Activated CD4-positive, alpha-beta T cell treated with anti-CD3 and anti-CD28 coated beads for 48 hours (primary cell): ENCODE data around the gene HPGDS.
"Not testable (repeated sequence)": the region's sequence is repeated elsewhere in the genome, so short reads cannot be mapped to it uniquely, and the experiment has no call there.

Experiments
- DNase-seq: peaks from one replicate; pipeline ENCODE4 v3.0.0-alpha.2; 2020

The HPGDS gene

DNA sequence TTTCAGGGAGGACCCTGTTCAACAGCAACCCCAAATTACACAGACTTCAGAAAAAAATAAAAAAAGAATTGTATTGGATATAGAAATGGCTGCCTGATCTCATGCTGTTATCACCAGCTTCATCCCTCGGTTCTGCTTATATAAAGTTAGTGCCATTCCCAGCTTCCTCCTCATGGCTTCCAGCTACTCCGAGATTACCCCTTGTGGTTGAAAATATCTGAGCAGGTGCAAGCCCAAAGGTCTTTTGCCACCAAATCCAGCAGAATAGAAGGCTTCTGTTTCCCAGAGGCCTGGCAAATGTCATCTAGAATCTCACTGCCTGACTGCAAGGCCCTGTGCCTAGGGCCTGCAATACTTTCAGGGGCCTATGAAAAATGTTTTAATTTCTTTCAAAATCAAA is 13.8 kb upstream of the HPGDS start:
- DNase-seq, result no peak

DNA sequence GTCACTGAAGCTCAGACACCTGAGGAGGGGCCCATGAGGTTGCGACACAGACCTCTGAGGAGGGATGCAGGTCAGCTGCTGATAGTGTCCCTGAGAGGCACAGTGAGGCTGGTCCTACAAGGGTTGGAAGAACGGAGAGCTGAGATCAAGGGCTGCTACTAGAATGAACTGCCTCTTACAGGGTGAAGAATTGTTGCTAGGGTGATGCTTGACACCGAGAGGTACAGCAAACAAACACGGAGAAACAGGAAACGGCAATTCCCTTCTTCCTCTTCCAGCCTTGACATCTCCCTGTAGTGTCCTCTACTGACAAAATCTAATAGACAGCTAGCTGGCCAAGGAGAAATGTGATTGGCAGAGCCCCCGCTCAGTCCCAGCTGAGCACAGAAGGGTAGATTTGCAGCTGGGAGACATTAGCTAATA is 11.8 kb upstream of the HPGDS start:
- no peak for DNase-seq

DNA sequence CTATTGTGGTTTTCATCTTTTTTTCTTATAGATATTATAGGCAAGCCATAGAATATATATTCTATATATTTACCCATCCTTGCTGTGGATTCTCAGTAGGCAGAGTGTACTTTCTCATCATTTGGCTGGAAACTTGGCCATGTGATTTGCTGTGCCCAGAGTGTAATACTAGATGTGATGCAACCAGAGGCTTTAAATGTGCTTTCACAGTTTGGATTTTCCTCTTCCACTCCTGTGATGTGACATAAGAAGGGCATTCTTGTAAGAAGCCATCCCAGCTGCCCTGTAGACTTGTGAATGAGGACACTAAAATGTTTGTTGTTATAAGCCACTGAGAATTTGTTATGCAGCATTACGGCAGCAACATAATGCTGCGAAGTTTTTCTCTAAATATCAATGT is 10.4 kb upstream of the HPGDS start:
- DNase-seq, result no peak

DNA sequence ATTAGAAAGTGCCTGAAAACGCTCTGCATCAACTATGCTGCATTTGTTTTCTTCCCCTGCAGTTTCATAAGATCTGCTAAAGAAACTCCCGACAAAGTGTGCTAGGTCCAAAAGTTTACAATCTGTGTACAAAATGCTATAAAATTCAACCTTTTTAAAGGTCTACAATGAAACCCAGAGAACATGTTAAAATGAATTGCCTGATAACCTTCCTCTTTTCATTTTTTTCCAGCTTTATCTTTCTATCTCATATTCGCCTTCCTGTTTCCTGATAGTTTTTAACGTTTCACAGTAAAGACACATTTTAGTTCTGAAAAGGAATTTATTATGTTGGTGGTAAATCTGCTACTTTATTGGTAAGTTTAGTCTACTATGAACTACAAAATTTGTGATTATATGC is 9.5 kb upstream of the HPGDS start:
- no peak for DNase-seq

DNA sequence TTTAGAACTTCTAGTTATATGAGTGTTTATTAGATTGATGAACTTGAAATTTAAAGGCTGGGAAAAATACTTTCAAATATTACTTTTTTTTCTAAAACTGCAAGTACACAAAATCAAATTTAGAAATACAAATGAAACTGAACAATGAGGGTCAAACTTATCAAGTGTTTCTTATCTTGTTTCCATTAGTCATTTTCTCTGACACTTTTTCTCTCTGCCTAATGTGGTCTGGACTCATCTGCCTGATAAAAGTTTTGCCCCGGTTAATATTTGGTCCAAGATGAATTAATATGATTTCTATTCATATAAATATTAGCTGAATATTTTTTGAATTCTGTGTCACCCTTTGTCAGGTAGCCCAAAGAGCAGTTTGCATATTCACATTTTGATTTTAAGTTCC is 8.7 kb upstream of the HPGDS start:
- no peak for DNase-seq

DNA sequence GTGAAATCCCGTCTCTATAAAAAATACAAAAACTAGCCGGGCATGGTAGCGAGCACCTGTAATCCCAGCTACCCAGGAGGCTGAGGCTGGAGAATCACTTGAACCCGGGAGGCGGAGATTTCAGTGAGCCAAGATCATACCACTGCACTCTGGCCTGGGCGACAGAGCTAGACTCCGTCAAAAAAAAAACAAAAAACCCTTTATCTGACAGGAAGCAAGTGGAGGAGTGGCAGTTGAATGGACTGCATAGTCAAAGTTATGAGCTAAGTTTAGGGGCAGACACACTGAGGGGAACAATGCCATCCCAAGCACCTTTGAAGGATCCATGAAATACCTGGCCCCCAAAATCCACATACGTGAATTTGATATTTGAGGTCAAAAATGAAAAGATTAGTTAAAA is 7.5 kb upstream of the HPGDS start:
- no peak for DNase-seq

DNA sequence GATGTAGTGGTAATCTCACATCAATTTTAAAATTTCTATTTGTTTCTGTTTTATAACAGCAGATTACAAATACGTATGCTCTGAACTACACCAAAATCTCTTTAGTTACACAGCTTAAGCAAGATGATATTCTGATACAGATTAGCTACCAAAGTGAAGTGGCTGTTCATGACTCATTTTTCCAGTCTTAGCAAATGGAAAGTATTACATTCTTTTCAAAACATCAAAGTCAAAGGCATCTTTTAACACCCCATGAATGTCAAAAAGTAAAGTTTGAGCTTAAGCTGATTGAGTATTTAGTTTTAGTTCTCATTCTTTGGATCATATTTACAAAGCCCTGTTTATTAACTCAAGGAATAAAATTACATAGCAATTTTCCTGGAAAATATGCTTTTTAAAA is 6.6 kb upstream of the HPGDS start:
- DNase-seq, result no peak

DNA sequence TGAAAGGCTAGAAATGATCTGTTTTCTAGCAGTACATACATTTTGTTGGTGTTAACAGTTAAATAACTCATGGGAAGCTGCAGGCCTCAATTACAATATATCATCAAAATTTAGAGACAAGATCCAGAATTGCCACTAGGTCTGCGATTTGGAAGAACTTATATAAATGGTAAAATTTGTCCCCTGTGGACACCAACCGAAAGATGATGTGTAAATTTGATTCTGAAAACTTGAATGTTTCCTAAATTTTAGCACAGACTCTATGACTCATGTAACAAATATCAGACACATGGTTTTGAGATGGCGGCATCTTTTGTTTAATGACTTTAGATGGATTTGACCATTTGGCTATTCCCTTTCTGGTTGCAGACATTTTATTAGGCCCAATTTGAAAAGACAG is 6.0 kb upstream of the HPGDS start:
- no peak for DNase-seq

DNA sequence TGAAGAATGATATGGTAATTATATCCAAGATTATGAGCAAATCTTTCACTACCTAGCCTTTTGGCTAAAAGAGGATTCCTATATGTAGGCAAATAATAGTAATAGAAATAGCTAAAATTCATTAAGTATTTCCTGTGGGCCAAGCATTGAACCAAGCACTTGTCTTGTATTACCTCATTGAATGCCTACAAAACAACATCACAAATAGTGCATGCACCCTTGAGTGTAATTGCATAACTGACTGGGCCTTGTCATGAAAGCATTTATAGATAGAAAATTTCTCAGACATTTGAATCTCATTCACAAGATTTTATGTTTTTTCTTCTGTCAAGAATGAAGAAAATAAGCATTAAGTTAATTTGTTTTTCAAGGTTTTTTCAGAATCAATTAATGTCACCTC is 3.9 kb upstream of the HPGDS start:
- no peak for DNase-seq

DNA sequence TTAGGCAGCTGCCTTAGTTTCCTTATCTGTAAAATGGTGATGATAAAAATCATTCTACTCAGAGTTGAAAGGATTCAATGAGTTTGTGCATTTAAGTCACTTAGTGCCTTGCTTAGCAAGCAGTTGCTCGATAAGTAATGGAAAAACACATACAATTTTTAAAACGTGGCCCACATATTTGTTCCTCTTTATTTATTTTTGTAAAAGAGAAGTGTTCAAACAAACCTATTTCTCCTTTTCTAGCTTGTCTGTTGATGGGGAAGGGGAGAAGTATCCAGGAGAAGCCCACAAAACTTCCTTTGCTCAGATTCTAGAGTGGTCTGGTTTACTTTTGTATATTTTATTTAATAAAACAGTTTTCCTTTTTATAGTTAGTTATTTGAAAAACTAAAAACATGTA is 3.3 kb upstream of the HPGDS start:
- no peak for DNase-seq

DNA sequence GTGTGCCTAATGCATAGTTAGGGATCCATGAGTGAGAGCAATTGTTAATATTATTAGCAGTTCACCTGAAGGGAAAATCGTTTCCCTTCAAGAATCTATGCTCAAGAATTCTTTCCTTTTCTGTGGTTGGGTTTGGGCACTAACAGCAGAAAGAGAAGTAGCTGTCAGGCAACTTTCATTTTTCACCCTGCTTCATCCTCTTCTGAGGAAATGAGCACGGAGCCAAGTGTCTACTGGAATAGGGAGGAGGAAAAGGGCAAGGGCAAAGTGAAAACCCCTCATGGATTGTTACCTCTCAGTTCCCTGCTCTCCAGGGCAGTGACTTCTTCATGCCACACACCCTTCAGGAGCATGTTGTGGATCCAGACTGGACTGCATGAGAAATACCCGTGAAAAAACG is 2.6 kb upstream of the HPGDS start:
- DNase-seq, result no peak

DNA sequence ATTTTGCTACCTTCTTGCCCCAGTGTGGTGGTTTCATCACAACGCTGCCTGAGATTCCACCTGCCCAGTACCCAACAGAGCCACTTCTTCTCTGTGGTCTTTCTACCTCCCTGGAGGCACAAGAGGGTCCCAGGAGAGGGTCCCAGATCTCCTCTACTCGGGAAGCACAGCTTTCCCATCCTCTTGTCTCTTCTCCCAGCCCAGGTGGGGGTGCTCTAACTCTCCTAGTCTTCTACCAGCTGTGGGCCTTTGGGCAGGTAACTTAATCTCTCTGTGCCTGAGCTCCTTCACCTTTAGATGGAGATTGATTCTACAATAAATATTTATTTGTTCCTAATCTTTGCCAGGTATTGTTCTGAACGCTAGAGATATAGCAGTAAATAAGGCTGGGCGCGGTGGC is 1.8 kb upstream of the HPGDS start:
- DNase-seq, result no peak

DNA sequence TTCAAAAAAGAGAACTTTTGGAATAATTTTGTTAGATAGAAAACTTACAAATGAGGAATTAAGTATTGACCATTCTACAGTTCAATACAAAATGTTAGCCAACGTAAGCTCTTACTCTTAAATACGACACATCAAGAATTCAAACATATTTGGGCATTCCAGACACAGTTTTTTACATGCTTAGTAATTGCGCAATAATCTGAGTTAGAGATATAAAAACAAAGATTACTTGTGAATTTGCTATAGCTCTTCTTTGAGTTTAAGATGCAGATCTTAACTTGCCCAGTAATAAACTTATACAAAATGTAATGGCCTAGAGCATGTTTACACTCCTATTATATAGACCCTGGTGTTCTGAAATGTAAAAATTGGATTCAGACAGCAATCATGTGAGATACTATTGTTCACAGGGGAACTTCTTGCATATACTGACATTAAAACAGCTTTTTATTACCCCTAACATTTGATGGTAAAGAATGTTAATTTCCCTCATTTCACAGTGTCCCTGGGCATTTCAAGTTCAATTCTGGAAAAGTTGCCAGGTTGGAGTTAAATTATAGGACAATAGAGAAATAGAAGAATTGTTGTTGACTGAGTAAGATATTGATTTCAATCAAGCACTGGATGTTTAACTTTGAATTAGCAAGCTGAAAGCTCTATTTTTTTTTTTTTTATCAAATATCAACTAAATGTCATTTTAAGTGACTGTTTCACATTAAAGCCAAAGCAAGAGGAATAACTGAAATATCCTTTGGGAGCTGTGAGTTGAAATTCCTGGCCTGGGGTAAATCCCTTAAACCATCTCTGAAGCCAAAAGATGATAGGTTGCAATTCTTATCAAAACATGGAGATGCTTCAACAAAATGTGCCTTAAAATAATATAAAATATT is 910 bp downstream of the HPGDS start:
- DNase-seq, result no peak

DNA sequence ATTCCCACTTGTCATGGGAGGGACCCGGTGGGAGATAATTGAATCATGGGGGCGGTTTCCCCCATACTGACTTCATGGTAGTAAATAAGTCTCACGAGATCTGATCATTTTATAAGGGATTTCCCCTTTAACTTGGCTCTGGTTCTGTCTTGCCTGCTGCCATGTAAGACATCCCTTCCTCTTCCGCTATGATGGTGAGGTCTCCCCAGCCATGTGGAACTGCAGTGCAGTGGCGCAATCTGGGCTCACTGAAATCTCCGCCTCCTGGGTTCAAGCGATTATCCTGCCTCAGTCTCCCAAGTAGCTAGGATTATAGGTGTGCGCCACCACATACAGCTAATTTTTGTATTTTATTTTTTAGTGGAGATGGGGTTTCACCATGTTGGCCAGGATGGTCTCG is 2.9 kb downstream of the HPGDS start:
- peak; percentile 18 for DNase-seq

DNA sequence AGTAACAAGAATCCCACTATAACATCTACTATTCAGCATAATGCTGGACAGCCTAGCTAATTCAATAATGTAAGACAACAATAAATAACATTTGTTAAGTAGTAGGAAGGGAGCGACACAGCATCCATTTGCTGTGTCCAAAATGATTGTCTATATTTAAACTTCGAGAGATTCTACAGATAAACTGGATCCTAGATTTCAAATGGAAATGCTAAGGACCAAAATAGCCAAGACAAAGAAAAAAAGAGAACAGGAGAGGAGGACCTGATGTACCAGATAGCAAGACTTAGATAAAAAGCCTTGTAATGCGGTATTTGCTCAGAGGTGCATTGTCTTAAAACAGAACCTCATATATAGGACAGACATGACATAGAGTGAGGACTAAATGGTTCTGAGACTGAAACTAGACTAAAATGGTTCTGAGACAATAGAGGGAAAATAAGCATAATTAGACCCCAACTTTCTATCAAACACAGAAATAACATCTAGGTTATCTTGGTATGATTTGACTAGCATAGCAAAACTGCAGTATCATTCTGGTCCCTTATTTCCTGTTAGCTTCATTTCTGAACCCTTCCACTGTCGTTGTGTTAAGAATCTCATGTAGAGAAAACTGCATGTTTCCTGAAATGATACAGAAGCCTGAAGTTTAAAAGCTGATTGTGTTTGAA is 3.8 kb downstream of the HPGDS start:
- no peak for DNase-seq

DNA sequence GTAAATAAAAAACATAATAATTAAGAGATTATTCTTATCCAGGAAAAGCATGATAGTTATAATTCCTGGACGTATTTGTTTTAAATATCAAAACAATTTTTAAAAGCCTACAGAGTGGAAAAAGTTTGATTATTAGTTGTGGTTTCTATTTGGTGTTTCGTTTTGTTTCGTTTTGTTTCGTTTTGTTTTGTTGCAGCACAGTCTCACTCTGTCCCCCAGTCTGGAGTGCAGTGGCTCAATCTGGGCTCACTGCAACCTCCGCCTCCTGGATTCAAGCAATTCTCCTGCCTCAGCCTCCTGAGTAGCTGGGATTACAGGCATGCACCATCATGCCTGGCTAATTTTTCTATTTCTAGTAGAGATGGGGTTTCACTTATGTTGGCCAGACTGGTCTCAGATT is 5.8 kb downstream of the HPGDS start:
- not testable (repeated sequence) for DNase-seq

DNA sequence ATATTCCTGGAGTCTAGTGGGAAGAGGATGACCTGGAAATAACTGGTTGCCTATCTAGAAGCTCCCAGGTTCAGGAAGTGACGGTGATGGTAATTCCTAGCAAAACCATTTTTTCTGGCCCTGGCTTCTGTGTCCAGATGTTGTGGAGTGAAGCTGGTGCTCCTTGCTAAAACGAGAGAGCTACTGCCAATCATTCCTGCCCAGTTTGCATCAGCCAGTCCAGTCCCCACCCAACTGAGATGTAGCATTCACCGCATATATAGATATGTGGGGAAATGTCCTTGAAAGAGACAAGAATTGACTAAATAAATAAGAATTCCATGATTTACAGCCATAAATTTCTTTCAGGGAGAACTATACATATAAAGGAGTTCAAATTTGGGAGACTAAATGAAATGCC is 6.3 kb downstream of the HPGDS start:
- DNase-seq, result no peak

DNA sequence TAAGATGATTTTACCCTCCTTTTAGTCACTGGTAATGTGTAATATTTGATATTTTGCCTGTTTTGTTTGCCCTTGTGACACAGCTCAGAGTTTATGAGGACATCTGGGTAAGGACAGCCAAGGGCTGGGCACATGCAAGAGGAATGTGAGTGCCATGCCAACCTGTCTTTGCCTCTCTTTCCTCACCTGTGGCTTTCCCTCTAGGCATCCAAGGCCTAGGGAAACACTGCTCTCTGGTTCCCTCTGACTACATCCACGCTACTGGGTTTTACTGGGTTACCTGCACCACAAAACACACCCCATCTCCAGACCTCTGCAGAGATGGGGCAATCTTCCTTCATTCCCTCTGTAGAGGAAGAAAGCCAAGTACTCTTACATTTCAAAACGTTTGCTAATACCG is 7.7 kb downstream of the HPGDS start:
- DNase-seq, result no peak

DNA sequence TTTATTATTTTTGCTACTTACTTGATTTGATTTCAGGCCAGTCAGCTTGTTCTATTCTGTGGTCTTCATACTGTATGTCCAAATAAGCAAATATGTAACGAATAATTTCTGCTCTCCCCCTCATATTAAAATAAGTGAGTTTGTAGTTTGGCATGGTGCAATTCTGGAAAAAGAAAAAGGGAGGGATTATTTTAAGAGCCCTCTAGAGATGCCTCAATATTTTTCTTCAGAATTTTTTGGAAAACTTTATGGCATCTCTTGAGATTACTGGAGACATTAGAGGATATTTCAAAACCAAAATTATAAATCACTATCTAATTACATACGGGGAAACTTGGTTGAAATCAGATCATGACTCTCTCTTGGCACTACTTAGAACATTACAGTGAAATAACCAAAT is 8.2 kb downstream of the HPGDS start:
- no peak for DNase-seq

DNA sequence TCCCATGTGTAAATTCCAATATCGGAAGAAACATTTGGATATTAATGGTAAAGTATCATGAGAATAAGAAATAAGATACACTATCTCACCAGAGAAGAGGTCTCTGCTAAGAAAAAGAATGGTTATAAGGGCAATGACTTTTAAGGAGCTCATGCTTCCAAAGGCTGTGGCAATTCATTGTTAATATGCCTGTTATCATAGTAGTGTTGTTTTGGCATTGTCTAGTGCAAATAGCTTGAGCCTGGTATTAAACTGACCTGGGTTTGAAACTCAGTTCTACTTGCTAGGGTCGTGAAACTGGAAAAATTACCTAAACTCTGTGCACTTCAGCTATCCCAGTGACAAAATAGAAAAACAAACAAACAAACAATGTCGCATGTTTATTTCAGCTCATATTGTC is 8.8 kb downstream of the HPGDS start:
- DNase-seq, result no peak

DNA sequence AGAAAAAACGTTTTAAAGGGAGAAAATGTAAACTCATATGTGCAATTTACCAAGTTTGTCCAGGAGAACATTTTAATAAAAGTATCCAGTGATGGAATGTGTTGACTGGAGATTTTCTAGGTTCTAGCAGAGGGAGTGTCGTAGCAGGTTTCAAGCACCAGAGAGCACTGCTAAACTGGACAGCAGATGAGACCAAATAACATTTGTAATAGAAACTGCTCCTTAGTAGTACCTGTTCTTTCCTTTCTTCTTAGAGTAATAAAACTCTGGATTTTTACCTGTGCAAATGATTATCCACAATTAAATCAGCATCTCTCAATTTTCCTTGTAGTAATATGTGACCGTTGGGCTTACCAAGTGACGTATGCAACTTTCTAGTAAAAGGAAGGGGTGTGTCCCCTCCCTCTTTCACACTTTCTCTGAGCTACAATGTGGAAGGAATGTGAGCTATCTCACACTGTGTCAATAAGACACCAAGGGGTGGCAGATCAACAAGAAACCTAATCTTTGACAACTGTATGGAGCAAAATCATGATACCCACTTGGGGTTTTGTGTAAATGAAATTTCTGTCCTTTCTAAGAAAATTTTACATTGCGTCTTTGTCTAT is 9.5 kb downstream of the HPGDS start:
- no peak for DNase-seq

DNA sequence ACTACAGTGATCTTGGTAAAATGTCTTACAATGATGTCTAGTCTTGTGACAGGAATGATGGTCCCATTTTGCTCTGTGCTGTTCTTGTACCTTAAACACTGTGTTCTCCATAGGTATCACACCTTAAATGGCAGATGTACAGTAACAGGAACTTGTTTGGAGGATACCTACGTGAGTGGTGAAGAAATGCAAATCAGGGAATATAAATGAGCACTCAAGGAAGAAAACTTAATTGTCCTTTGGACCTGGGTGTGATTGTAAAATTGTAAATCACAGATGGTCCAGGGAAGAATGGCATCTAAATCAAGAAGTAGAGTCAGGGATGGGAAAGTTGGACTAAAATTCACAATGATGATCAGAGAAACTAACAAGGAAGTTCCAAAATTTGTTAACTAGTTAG is 12.7 kb downstream of the HPGDS start:
- no peak for DNase-seq

DNA sequence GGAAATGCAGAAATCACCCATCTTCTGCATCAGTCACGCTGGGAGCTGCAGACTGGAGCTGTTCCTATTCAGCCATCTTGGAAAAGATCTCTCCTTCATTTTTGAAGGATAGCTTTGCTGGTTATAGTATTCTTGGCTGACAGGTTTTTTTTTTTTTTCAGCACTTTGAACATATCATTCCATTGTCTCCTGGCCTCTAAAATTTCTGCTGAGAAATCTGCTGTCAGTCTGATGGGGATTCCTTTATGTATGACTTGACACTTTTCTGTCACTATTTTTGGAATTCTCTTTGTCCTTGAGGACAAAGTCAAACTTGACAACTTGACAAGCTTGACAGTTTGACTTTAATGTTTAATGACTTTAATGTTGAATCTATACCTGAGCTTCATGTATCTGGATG is 16.8 kb downstream of the HPGDS start:
- no peak for DNase-seq

DNA sequence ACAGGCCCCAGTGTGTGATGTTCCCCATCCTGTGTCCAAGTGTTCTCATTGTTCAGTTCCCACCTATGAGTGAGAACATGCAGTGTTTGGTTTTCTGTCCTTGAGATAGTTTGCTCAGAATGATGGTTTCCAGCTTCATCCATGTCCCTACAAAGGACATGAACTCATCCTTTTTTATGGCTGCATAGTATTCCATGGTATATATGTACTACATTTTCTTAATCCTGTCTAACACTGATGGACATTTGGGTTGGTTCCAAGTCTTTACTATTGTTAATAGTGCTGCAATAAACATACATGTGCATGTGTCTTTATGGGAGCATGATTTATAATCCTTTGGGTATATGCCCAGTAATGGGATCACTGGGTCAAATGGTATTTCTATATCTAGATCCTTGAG is 22.7 kb downstream of the HPGDS start:
- not testable (repeated sequence) for DNase-seq
